IMR-90 (cell line): ENCODE measurements around the gene OPCML. TPM values are rescaled to one million over a fixed set of nuclear protein-coding genes. Genes with fewer than 3 reads are reported as not detected.

Experiments used
- ATAC-seq: fragments of 200-7000 bp; cut with Tn5 transposase; 2 replicates; pipeline ENCODE4 v1.9.1; 2020; ENCODE audit warnings: low read depth, mild to moderate bottlenecking, moderate library complexity
- BruUV-seq: library from RNA; stranded (reverse); fragments of 400-500 nt; replicated peaks from 2 replicates; lab custom pipeline; 2021; lab: Mats Ljungman, UMichigan
- CTCF ChIA-PET: fragments of 300-600 bp; formaldehyde crosslinking; extraction: SDS; loops from one replicate; lab custom pipeline; 2021; ENCODE audit warnings: antibody characterized with exemption; lab: Yijun Ruan, JAX
- POLR2A ChIA-PET: fragments of 300-600 bp; sonication (Branson Sonifier 250); formaldehyde crosslinking; loops from one replicate; lab custom pipeline; 2022; ENCODE audit warnings: antibody characterized with exemption; ENCODE audit not compliant: unreplicated experiment; lab: Charles Lee
- DNase-seq: peaks from one replicate; pipeline ENCODE4 v3.0.0; 2013
- H2AFZ ChIP-seq: replicated peaks from 2 replicates; pipeline ENCODE3; 2013; ENCODE audit warnings: low read length, mild to moderate bottlenecking; ENCODE audit not compliant: poor library complexity
- H2AK5ac ChIP-seq: 2 replicates; pipeline ENCODE4 v1.6.1; 2013; ENCODE audit warnings: low read depth, low read length, inconsistent platforms
- H2AK9ac ChIP-seq: replicated peaks from 2 replicates; pipeline ENCODE3; 2013; ENCODE audit warnings: mild to moderate bottlenecking, low read depth, low read length, moderate library complexity; ENCODE audit not compliant: poor library complexity
- H2BK120ac ChIP-seq: 2 replicates; pipeline ENCODE4 v1.6.1; 2013; ENCODE audit warnings: low read depth, low read length, inconsistent platforms
- H2BK15ac ChIP-seq: 3 replicates; pipeline ENCODE4 v1.6.1; 2013; ENCODE audit warnings: low read depth, low read length, inconsistent platforms
- H2BK20ac ChIP-seq: 2 replicates; pipeline ENCODE4 v1.6.1; 2013; ENCODE audit warnings: low read depth, mild to moderate bottlenecking, inconsistent platforms, low read length, moderate library complexity
- H2BK5ac ChIP-seq: 2 replicates; pipeline ENCODE4 v1.6.1; 2013; ENCODE audit warnings: mild to moderate bottlenecking, low read depth, low read length, inconsistent platforms; ENCODE audit not compliant: poor library complexity, severe bottlenecking
- H3K14ac ChIP-seq: replicated peaks from 2 replicates; pipeline ENCODE4 v1.6.1; 2013; ENCODE audit warnings: low read depth, low read length, inconsistent platforms
- H3K18ac ChIP-seq: 2 replicates; pipeline ENCODE4 v1.6.1; 2013; ENCODE audit warnings: low read depth, low read length, control low read depth
- H3K23ac ChIP-seq: 2 replicates; pipeline ENCODE4 v1.6.1; 2013; ENCODE audit warnings: low read depth, low read length, inconsistent platforms
- H3K27ac ChIP-seq: 2 replicates; pipeline ENCODE4 v1.5.1; 2013; ENCODE audit warnings: mild to moderate bottlenecking, control low read depth, low read length; ENCODE audit not compliant: insufficient read depth
- H3K27me3 ChIP-seq: 2 replicates; pipeline ENCODE4 v1.6.1; 2013; ENCODE audit warnings: low read length; ENCODE audit not compliant: control insufficient read depth, insufficient read depth
- H3K36me3 ChIP-seq: 2 replicates; pipeline ENCODE4 v1.6.1; 2013; ENCODE audit warnings: low read length, mixed read lengths; ENCODE audit not compliant: control insufficient read depth, insufficient read depth
- H3K4ac ChIP-seq: 2 replicates; pipeline ENCODE4 v1.6.1; 2013; ENCODE audit warnings: low read depth, low read length, inconsistent platforms
- H3K4me1 ChIP-seq: 2 replicates; pipeline ENCODE4 v1.6.1; 2013; ENCODE audit warnings: low read length, mixed read lengths; ENCODE audit not compliant: control insufficient read depth, insufficient read depth
- H3K4me2 ChIP-seq: 2 replicates; pipeline ENCODE4 v1.6.1; 2013; ENCODE audit warnings: low read depth, mild to moderate bottlenecking, control low read depth, low read length, moderate library complexity
- H3K4me3 ChIP-seq: 2 replicates; pipeline ENCODE4 v1.5.1; 2013; ENCODE audit warnings: low read depth, mild to moderate bottlenecking, control low read depth, low read length, moderate library complexity; ENCODE audit not compliant: insufficient read depth
- H3K56ac ChIP-seq: 2 replicates; pipeline ENCODE4 v1.6.1; 2013; ENCODE audit warnings: low read length, inconsistent platforms; ENCODE audit not compliant: insufficient read depth; ENCODE audit errors: extremely low read depth
- H3K79me1 ChIP-seq, 2 experiments: 2 replicates each; pipeline ENCODE4 v1.6.1; 2013; ENCODE audit warnings: low read length in 2 of 2, inconsistent platforms in 1 of 2, low read depth in 1 of 2
- H3K9ac ChIP-seq: 2 replicates; pipeline ENCODE4 v1.6.1; 2013; ENCODE audit warnings: low read depth, low read length, control low read depth
- H3K9me1 ChIP-seq: 2 replicates; pipeline ENCODE4 v1.6.1; 2013; ENCODE audit warnings: low read length, inconsistent platforms; ENCODE audit not compliant: insufficient read depth
- H3K9me3 ChIP-seq: 2 replicates; pipeline ENCODE4 v1.6.1; 2013; ENCODE audit warnings: low read length; ENCODE audit not compliant: control insufficient read depth, insufficient read depth
- H4K20me1 ChIP-seq: 2 replicates; pipeline ENCODE4 v1.6.1; 2013; ENCODE audit warnings: low read length, inconsistent platforms; ENCODE audit not compliant: insufficient read depth
- H4K5ac ChIP-seq: 2 replicates; pipeline ENCODE4 v1.6.1; 2013; ENCODE audit warnings: mild to moderate bottlenecking, low read depth, low read length, control low read depth
- H4K8ac ChIP-seq, 2 experiments: 2 replicates each; pipeline ENCODE4 v1.6.1; 2013; ENCODE audit warnings: low read depth in 2 of 2, low read length in 2 of 2, control low read depth in 1 of 2, inconsistent platforms in 1 of 2
- H4K91ac ChIP-seq: 2 replicates; pipeline ENCODE4 v1.6.1; 2013; ENCODE audit warnings: low read depth, low read length, inconsistent platforms; ENCODE audit not compliant: insufficient read depth
- BHLHE40 ChIP-seq: fragments of 150-350 bp; IDR thresholded peaks from 2 replicates; pipeline ENCODE4 v1.6.1; 2016; ENCODE audit warnings: mild to moderate bottlenecking, low read depth, low read length
- CEBPB ChIP-seq: IDR thresholded peaks from 2 replicates; pipeline ENCODE4 v1.6.1; 2012; ENCODE audit warnings: low read depth, low read length, improper control_type of control experiment
- CHD1 ChIP-seq: IDR thresholded peaks from 2 replicates; pipeline ENCODE4 v1.6.1; 2012; ENCODE audit warnings: low read depth, low read length, improper control_type of control experiment
- FOS ChIP-seq: fragments of 150-350 bp; IDR thresholded peaks from 2 replicates; pipeline ENCODE4 v1.6.1; 2016; ENCODE audit warnings: low read depth, low read length
- MAFK ChIP-seq: IDR thresholded peaks from 2 replicates; pipeline ENCODE4 v1.6.1; 2012; ENCODE audit warnings: low read depth, low read length, improper control_type of control experiment
- MAZ ChIP-seq: IDR thresholded peaks from 2 replicates; pipeline ENCODE4 v1.6.1; 2012; ENCODE audit warnings: low read depth, mild to moderate bottlenecking, low read length, improper control_type of control experiment, moderate library complexity, borderline replicate concordance
- MXI1 ChIP-seq: IDR thresholded peaks from 2 replicates; pipeline ENCODE4 v1.6.1; 2012; ENCODE audit warnings: low read depth, mild to moderate bottlenecking, low read length, moderate library complexity, borderline replicate concordance
- NFE2L2 ChIP-seq: fragments of 150-350 bp; IDR thresholded peaks from 2 replicates; pipeline ENCODE4 v1.6.1; 2016; ENCODE audit warnings: low read depth, mild to moderate bottlenecking, low read length
- POLR2A ChIP-seq: IDR thresholded peaks from 2 replicates; pipeline ENCODE4 v1.6.1; 2012; ENCODE audit warnings: mild to moderate bottlenecking, low read depth, low read length
- RAD21 ChIP-seq: IDR thresholded peaks from 2 replicates; pipeline ENCODE4 v1.6.1; 2012; ENCODE audit warnings: low read length, improper control_type of control experiment
- RFX5 ChIP-seq: IDR thresholded peaks from 2 replicates; pipeline ENCODE4 v1.8.0; 2012; ENCODE audit warnings: low read depth, mild to moderate bottlenecking, low read length, moderate library complexity
- SMC3 ChIP-seq: fragments of 150-350 bp; IDR thresholded peaks from 2 replicates; pipeline ENCODE4 v1.6.1; 2016; ENCODE audit warnings: low read depth, mild to moderate bottlenecking, antibody characterized with exemption, low read length, moderate library complexity
- WGBS, 2 experiments: methylation state at CpG; one replicate each; pipeline versions ENCODE4 v1.1.5 to v1.1.7; 2013; ENCODE audit warnings: missing lambda C conversion rate in 2 of 2; ENCODE audit not compliant: insufficient read length in 1 of 2; ENCODE audit errors: extremely low coverage in 2 of 2; 5-methylcytosine and 5-hydroxymethylcytosine counted together
- dilution Hi-C: fragments of 300-500 bp; cut with HindIII; formaldehyde crosslinking; loops from one replicate; pipeline ENCODE4 v1.14.3; 2018; ENCODE audit warnings: low sequenced_read_pairs; ENCODE audit not compliant: unreplicated experiment
- in situ Hi-C: fragments of 300-500 bp; cut with MboI; formaldehyde crosslinking; loops from 3 replicates; pipeline ENCODE4 v1.14.3; 2019; ENCODE audit warnings: low sequenced_read_pairs, inconsistent platforms, mixed read lengths
- intact Hi-C: fragments of 100-400 bp; cut with micrococcal nuclease; formaldehyde crosslinking; loops from 2 replicates; pipeline ENCODE4 v1.10.0; 2022
- polyA plus RNA-seq, 3 experiments: library from polyadenylated mRNA; depleted of rRNA; stranded (reverse); fragments of >200 nt; gene quantifications; 2 replicates each; pipeline ENCODE4 v1.2.3, GENCODE V29; 2012; ENCODE audit warnings: low replicate concordance in 1 of 3
- total RNA-seq: library from RNA; depleted of rRNA; stranded (reverse); fragments of >200 nt; gene quantifications from 2 replicates; pipeline ENCODE4 v1.2.3, GENCODE V29; 2012
- TF ChIP-seq, protein P1 (sequence below): conservative IDR thresholded peaks from 2 replicates; pipeline ENCODE4 v1.5.1; 2012; ENCODE audit warnings: mild to moderate bottlenecking, low read depth, low read length, improper control_type of control experiment
- TF ChIP-seq, protein P2 (sequence below): fragments of 150-350 bp; IDR thresholded peaks from 2 replicates; pipeline ENCODE4 v1.6.1; 2017; ENCODE audit warnings: mild to moderate bottlenecking, antibody characterized with exemption, low read length, low read depth
- TF ChIP-seq, protein P3 (sequence below): fragments of 150-350 bp; IDR thresholded peaks from 2 replicates; pipeline ENCODE4 v1.6.1; 2016; ENCODE audit warnings: low read depth, mild to moderate bottlenecking, low read length, moderate library complexity, borderline replicate concordance

Gene OPCML
- total and polyA plus RNA-seq, 2 of the 4 experiments (the other 2 are of a cell fraction) = under 0.01 to 2.6 TPM

DNA sequence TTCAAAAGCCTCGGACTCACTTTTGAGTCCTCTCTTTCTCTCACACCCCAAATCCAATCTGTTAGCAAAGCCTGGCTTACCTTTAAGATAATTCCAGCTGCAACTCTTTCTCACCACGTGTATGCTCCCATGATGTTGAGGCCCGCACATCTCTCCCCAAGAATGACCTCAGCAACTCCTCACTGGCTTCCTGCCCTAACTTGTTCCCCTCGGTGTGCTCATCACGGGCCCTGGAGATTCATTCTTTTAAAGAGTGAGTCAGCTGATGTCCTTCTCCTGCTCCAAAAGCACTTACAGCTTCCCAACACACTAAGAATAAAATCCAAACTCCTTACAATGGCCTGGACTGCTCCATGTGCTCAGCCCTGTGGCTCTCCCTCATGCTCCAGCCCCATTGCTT lies 1041.3 kb downstream of the OPCML start:
- no peak overlapping the region for H3K18ac ChIP-seq
- H2BK20ac ChIP-seq = no peak overlapping the region
- no peak overlapping the region for H4K91ac ChIP-seq
- 24% methylated on average over 3 of the region's 5 CpGs; no CpG with 5 or more reads in 1 of the 2 experiments for WGBS, 2 experiments
- ATAC-seq = no peak
- H3K9me1 ChIP-seq = no peaks in the 10 kb centered on the region
- H4K8ac ChIP-seq = no peak overlapping the region
- H3K4me3 ChIP-seq = no peak overlapping the region
- H3K9ac ChIP-seq = no peak overlapping the region
- no peak overlapping the region for H4K5ac ChIP-seq
- intact Hi-C loops (no loop called here), dilution Hi-C loops (no loop called here), in situ Hi-C loops (no loop called here)
- BruUV-seq = no TSS peak
- TF ChIP-seq NFE2L2 (no peak), MXI1 (no peak), BHLHE40 (no peak), CHD1 (no peak), MAZ (no peak), POLR2A (no peak), RFX5 (no peak), SMC3 (no peak), MAFK (no peak), FOS (no peak), RAD21 (no peak), CEBPB (no peak)
- TF ChIP-seq, protein P1, sequence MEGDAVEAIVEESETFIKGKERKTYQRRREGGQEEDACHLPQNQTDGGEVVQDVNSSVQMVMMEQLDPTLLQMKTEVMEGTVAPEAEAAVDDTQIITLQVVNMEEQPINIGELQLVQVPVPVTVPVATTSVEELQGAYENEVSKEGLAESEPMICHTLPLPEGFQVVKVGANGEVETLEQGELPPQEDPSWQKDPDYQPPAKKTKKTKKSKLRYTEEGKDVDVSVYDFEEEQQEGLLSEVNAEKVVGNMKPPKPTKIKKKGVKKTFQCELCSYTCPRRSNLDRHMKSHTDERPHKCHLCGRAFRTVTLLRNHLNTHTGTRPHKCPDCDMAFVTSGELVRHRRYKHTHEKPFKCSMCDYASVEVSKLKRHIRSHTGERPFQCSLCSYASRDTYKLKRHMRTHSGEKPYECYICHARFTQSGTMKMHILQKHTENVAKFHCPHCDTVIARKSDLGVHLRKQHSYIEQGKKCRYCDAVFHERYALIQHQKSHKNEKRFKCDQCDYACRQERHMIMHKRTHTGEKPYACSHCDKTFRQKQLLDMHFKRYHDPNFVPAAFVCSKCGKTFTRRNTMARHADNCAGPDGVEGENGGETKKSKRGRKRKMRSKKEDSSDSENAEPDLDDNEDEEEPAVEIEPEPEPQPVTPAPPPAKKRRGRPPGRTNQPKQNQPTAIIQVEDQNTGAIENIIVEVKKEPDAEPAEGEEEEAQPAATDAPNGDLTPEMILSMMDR = no peak
- TF ChIP-seq, protein P2, sequence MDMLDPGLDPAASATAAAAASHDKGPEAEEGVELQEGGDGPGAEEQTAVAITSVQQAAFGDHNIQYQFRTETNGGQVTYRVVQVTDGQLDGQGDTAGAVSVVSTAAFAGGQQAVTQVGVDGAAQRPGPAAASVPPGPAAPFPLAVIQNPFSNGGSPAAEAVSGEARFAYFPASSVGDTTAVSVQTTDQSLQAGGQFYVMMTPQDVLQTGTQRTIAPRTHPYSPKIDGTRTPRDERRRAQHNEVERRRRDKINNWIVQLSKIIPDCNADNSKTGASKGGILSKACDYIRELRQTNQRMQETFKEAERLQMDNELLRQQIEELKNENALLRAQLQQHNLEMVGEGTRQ = no peak
- TF ChIP-seq, protein P3, sequence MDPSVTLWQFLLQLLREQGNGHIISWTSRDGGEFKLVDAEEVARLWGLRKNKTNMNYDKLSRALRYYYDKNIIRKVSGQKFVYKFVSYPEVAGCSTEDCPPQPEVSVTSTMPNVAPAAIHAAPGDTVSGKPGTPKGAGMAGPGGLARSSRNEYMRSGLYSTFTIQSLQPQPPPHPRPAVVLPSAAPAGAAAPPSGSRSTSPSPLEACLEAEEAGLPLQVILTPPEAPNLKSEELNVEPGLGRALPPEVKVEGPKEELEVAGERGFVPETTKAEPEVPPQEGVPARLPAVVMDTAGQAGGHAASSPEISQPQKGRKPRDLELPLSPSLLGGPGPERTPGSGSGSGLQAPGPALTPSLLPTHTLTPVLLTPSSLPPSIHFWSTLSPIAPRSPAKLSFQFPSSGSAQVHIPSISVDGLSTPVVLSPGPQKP = no peak
- no peak overlapping the region for H2BK120ac ChIP-seq
- no peak overlapping the region for H2AFZ ChIP-seq
- H2AK5ac ChIP-seq = no peak overlapping the region
- H3K14ac ChIP-seq = no peak overlapping the region
- no peak overlapping the region for H2BK15ac ChIP-seq
- peaks cover 4% of the 10 kb centered on the region; the same call in 1 of the 2 replicates for H3K9me3 ChIP-seq
- no peaks in the 10 kb centered on the region for H4K20me1 ChIP-seq
- no peaks in the 10 kb centered on the region for H3K79me1 ChIP-seq
- no peak for DNase-seq
- H2BK5ac ChIP-seq = no peak overlapping the region
- ChIA-PET CTCF (no interaction called here), POLR2A (no interaction called here)
- no peak overlapping the region for H3K4ac ChIP-seq
- no peaks in the 10 kb centered on the region for H3K4me1 ChIP-seq
- H3K27me3 ChIP-seq = no peaks in the 10 kb centered on the region
- no peak overlapping the region for H3K27ac ChIP-seq
- H3K36me3 ChIP-seq = no peaks in the 10 kb centered on the region
- H2AK9ac ChIP-seq = no peak overlapping the region
- no peak overlapping the region for H3K56ac ChIP-seq
- no peak overlapping the region for H3K23ac ChIP-seq
- H3K4me2 ChIP-seq = no peak overlapping the region
